ENCODE data around the gene RAPGEF6.
"Not testable (repeated sequence)": the region's sequence is repeated elsewhere in the genome, so short reads cannot be mapped to it uniquely, and the experiment has no call there.

RAPGEF6 gene

DNA sequence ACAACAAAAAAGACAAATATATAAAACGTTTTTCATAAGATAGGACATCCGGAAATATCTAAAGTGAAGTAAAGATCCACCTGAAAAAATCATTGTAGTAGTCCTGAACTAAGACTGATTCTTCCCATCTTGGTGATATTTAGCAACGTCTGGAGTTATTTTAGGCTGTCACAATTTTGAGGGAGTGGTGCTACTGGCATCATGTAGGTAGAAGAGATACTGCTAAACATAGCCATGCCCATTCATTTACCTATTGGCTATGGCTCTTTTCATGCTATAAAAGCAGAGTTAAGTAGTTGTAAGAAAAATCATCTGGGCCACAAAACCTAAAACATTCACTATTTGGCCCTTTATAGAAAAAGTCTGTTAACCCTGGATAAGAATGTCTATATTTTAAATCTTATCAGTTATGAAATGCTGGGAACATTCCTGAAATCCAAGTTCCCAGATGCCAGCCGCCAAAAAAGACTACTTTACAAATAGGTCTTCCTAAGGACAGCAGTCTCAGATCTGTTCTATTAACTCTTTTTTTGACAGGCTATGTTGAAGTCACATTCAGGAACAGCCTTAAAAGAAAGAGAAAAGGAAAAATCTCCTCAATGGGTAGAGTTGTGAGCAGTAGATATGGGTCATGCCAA lies 27.0 kb downstream of the RAPGEF6 start:
- DNase-seq, result no peak

DNA sequence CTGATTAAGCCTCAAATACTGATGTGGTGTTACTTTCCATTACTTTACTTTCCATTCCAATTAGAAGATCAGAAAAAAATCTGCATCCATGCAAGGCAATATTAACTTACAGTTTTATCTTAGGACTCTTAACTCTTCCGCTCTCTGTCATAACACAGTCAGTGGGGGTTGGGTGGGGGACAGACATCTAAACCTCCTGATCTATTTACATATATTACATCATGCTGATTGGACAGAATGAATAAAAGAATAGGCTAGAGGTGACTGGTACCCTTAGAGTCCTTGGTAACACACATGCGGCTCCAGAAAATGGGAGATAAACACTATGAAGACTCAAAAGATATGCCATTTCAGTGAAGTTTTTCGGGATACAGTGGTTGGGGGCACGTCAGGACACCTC lies 27.6 kb downstream of the RAPGEF6 start:
- DNase-seq, result no peak

DNA sequence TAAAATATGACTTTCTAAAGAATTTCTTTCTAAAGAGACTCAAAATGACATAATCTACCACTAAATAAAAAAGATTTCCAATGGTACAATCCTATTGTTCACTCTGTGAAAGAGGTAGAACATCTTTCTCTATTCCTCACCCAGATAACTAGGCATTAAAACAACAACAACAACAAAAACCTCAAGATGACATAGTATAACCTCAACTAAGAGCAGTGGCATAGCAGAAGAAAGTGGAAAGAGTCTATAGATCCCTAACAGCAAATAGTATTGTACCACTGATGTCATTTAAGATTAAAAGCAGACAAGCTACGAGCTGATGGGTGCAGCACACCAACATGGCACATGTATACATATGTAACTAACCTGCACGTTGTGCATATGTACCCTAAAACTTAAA lies 29.9 kb downstream of the RAPGEF6 start:
- DNase-seq, result no peak

DNA sequence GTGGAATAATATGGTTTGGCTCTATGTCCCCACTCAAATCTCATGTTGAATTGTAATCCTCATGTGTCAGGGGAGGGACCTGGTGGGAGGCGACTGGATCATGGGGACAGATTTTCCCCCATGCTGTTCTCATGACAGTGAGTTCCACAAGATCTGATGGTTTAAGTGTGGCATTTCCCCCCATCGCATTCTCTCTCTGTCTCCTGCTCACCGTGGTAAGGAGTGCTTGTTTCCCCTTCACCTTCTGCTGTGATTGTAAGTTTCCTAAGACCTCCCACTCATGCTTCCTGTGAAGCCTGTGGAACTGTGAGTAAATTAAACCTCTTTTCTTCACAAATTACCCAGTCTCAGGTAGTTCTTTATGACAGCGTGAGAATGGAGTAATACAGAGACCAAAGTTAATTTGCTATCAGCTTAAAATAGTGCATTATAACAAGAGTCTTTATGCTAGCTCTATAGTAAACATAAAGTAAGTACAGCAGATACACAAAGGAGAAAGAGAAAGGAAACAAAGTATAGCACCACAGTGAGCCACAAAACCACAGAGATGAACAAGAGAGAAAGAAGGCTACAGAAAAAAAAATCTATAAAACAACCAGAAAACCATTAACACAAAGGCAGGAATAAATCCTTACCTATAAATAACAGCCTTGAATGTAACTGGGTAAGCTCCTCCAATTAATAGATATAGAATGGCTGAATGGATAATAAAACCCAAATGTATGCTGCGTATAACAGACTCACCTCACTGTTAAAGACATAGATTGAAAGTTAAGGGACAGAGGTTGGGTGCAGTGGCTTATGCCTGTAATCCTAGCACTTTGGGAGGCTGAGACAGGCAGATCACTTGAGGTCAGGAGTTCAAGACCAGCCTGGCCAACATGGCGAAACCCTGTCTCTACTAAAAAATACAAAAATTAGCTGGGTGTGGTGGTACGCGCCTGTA lies 39.7 kb downstream of the RAPGEF6 start:
- DNase-seq, result peak in 1 of 2 donors; percentile 39

DNA sequence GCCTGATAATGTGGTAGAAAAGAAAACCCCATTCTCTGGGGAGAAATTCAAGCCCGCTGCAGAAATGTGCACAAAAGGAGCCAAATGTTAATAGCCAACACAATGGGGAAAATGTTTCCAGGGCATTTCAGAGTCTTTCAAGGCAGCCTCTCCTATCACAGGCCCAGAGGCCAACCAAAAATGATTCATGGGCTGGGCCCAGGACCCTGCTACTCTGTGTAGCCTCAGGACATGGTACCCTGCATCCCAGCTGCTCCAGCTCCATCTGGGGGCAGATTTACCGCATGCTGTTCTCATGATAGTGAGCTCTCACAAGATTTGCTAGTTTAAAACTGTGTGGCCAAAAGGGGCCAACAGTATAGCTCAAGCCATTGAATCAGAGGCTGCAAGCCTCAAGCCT lies 41.1 kb downstream of the RAPGEF6 start:
- no peak for DNase-seq

DNA sequence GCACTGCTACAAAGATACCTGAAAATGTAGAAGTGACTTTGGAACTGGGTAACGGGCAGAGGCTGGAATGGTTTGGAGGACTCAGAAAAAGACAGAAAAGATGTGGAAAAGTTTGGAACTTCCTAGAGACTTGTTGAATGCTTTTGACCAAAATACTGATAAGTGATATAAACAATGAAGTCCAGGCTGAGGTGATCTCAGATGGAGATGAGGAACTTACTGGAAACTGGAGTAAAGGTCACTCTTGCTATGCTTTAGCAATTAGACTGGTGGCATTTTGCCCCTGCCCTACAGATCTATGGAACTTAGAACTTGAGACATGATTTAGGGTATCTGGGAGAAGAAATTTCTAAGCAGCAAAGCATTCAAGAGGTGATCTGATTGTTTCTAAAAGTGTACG lies 41.6 kb downstream of the RAPGEF6 start:
- DNase-seq, result not testable (repeated sequence)

DNA sequence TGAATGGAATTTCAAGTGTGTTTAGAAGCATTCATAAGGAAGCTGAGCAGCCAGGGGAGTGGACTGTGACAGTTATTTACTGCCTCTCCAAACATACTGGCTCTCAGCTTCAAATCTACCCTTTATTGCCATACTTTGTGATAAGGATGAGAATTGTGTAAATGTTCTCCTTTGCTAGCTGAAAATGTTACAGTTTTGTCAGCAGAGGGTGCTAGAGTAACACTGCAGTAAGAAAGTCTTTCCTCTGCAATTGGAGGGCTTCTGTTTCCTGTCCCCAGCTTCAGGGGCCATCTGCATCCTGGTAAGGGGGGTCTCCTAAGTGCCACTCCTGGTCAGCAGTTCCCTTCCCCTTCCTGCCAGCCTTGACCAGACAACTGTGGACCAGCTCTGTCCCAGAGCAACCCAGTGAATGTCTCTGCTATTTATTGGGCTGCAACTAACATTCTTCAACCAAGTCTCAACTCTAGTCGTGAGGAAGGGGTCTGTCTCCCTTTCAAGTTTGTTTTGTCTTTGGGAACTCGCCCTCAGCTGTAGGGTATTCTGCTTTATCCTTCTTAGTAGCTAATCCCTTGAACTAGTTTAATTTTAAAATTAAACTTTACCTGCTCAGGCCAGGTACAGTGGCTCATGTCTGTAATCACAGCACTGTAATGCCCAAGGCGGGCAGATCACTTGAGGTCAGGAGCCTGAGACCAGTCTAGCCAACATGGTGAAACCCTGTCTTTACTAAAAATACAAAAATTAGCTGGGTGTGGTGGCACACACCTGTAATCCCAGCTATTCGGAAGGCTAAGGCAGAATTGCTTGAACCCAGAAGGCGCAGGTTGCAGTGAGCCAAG lies 45.3 kb downstream of the RAPGEF6 start:
- peak in 1 of 2 donors; percentile 51 for DNase-seq

DNA sequence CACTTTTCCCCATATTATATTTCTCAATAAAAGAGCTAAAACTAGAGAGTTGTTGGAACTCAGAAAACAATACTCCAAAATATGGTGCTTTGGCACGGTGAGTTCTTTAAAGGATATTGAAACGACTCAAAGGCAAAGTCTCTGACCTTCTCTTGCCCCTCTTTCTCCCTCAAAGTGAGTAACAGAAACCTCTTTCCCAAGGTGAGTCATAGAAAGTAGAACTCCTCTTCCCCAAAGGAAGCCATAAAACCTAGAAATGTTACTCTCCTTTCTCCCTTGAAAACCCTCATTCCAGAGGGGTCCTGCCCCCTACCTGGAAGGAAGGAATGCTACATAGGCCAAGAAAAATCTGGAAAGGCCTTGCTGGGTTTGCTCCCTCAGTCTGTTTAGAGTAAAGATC lies 47.5 kb downstream of the RAPGEF6 start:
- DNase-seq, result no peak

DNA sequence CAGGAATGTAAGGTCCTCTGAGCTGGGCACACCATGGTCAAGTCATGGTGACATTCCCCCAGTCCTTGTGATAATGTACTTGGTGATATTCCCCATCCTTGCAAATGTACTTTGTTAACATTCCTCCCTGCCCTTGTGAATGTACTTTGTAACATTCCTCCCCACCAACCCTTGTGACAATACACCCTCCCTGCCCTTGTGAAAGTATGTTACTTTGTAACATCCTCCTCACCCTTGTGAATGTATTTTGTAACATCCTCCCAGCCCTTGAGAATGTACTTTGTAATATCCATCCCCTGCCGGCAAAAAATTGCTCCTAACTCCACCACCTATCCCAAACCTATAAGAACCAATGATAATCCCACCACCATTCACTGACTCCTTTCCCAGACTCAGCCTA lies 53.3 kb downstream of the RAPGEF6 start:
- DNase-seq, result no peak

DNA sequence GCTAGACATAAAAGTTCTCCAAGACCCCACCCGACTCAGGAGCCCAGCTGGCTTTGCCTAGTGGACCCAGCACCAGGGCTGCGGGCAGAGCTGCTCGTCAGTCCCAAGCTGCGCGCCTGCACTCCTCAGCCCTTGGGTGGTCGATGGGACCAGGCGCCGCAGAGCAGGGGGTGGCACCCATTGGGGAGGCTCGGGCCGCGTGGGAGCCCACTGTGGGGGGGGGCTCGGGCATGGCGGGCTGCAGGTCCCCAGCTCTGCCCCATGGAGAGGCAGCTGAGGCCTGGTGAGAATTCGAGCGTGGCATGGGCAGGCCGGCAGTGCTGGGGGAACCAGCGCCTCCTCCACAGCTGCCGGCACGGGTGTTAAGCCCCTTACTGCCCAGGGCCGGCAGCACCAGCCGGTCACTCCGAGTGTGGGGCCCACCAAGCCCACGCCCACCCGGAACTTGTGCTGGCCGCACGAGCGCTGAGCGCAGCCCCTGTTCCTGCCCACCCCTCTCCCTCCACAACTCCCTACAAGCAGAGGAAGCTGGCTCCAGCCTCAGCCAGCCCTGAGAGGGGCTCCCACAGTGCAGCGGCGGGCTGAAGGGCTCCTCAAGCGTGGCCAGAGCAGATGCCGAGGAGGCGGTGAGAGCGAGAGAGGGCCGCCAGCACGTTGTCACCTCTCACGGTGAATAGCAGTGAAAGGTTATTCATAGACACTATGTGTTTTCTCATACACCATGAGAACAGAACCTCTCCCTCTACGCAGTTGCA lies 54.9 kb downstream of the RAPGEF6 start:
- DNase-seq, result no peak

DNA sequence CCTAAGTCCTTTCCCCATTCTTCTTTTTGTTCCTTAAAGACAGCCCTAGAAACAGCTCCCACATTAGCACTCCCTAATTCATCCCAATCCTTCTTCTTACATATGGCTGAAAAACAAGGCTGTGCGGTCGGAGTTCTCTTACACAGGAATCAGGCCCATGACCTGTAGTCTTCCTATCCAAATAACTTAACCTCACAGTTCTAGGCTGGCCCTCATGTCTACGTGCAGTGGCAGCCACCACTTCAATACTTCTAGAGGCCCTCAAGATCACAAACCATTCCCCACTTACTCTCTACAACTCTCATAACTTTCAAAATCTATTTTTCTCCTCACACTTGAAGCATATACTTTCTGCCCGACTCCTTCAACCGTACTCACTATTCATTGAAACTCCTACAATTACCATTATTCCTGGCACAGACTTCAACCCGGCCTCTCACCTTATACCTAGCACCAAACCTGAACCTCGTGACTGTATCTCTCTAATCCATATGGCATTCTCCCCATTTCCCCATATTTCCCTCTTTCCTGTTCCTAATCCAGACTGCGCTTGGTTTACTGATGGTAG lies 59.3 kb downstream of the RAPGEF6 start:
- no peak for DNase-seq

DNA sequence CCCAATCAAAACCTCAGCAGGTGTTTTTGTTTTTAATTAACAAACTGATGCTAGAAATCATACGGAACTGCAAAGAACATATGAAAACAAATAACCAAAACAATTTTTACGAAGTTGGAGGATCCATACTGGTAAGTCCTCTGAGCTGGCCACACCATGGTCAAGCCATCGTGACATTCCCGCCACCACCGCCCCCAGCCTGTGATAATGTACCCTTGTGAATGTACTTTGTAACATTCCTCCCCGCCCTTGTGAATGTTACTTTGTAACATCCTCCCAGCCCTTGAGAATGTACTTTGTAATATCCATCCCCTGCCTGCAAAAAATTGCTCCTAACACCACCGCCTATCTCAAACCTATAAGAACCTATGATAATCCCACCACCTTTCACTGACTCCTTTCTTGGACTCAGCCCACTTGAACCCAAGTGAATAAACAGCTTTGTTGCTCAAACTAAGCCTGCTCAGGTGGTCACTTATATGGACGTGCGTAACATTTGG lies 63.3 kb downstream of the RAPGEF6 start:
- DNase-seq, result no peak

DNA sequence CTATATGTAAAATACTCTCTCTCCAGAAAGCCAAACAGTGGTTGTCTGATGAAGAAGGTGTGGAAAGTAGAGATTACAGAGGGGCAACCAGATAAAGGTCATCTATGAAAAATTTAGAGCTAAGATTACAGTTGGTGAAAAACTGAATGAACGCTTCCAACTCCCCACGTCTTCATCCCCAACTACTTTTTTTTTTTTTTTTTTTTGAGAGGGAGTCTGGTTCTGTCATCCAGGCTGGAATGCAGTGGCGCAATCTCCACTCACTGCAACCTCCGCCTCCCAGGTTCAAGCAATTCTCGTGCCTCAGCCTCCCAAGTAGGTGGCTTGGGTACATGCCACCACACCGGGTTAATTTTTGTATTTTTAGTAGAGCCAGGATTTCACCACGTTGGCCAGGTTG lies 64.3 kb downstream of the RAPGEF6 start:
- no peak for DNase-seq

DNA sequence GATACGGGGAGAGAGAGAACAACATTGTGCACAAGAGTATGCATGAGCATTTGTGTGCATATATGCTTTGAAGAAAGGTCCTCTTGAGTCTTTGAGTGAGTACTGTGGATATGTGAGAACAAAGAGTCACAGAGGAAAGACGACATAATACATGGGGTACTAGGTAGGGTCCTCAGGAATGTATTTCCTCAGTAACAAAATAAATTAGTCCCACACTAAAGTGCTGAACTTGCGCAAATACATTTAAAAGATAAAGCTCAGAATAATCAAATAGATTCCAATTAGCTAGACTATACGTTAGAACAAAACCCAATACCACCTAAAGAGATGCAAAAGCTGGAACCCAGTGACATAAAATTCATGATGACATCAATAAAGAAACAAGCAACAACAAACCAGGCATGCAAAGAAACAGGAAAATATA lies 70.8 kb downstream of the RAPGEF6 start:
- DNase-seq, result no peak

DNA sequence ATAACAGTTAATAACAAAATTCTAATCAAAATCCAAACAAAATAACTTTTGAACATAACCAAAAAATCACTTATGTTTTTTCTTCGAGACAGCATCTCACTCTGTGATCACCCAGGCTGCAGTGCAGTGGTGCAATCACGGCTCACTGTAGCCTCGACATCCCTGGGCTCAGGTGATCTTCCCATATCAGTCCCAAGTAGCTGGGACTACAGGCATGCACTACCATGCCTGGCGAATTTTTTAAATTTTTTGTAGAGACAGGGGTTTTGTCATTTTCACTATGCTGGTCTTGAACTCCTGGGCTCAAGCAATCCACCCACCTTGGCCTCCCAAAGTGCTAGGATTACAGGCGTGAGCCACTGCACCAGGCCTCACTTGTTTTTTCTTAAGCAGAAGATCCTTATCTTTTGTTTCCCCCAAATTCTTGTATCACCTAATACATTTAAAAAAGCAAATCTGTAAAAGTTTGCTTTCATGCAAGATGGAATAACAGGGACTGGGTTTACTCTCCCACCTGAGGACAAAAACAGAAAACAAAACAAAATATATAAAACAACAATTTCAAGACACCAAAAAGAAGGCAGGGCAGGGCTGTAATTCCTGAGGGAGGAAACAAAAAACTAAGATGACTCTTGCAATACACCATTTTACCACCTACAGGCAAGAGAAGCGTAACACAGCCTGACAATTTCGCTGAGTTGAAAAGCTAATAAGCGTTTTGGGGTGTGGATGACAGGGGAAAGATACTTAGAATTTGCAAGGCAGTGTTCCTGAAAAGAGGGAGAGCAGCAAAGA lies 71.4 kb downstream of the RAPGEF6 start:
- DNase-seq, result no peak

DNA sequence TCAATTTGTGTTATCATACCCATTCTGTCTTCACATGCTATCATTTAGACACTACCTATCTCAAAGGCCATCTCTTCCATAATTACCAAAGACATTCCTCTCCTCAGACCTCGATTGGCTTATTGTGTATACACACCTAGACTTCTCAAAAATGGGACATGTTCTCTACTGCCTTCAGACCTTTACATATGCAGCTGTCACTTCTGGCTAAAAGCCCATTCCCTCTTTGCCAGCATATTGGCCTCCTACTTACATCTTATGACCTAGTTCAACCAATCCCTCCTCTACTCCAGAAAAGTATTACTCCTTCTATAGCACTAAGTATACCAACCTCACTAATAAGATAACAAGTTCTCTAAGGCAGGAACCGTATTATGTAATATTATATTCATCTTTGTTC lies 84.4 kb downstream of the RAPGEF6 start:
- no peak for DNase-seq

DNA sequence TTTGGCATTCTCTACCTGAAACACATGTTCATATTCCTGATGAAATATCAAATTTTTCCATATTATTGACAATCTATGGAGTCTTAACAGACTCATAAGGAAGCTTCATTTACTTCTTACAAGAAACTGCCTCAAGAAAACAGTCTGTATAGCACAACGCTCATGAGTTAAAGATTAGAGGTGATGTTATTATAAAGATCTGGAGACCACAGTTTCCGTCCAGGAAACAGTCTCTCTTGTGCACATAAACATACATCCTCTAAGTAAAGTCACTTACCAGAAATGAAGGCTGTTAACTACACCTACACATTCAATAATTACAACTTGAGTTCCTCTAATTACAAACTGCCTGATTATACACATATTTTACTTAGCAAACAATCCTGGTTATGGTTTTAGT lies 86.9 kb downstream of the RAPGEF6 start:
- DNase-seq, result peak in 1 of 2 donors; percentile 77

DNA sequence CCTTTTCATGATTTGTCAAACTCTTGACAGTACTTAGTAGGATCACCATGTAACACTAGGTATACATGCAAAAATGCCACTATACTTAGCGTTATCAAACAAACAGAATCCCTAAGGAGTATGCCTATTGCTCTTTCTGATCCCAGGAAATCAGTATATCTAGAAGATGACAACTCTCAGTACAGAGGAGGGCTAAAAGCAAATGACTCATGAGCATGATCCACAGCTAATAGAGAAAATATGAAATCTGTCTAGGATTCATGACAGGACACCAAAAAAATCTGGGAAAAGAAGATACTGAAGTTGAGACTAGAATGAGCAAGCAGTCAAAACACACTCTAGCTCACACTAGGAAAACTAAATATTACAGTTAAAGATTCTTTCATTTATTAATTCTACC lies 89.2 kb downstream of the RAPGEF6 start:
- DNase-seq, result no peak

DNA sequence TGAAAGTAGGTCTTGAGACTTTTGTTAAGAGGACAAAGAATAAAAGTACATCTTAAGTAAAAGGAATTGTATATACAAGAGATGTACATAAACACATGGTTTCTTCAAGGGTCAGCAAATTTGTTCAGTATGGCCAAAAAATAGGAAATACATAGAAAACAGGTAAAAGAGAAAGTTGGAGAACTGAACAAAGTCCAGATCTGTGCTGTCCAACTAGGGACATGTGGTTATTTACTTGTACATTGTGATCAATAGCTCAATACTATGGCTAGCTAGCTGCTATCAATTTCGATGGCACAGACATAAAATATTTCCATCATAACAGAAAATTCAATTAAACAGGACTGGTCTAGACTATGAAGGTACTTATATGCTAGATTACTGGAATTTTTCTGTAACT lies 92.3 kb downstream of the RAPGEF6 start:
- DNase-seq, result no peak

DNA sequence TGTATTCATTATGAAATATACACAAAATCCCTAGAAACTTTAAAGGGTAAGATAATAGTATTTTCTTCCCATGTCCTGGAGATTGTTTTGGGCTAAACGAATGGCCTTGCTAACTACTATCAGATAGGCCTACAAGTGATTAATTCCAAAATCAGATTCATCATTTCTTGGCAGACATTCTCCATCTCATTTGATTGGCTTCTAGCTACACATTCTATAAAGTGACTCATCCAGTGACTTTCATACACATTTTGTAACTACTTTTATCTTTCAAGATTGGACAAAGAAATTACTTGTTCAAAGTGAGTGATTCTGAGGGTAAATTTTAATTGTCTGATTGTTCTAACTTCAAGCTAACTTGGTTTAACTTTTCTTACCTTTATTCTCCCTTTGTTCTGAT lies 93.3 kb downstream of the RAPGEF6 start:
- no peak for DNase-seq

DNA sequence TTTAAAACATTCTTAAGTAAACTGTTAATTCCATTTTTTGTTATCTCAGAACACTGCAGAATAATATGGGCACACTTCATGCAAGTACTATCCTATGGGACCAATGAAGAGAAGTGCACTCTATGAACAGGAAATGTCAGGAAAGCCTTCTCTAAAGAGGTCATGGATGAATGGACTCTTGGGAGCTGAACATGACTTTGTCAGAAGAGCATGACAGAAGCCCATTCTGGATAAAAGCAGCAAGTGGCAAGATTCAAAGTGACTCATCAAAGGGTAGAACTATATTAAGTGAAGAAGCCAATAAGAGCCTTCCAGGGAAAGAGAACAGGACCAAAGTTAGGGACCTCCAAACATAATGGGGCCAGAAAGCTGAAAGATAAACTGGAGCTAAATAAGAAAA lies 94.0 kb downstream of the RAPGEF6 start:
- DNase-seq, result no peak
